SK-N-SH (cell line): ENCODE measurements around the gene MINDY4. TPM values are rescaled to one million over a fixed set of nuclear protein-coding genes. Genes with fewer than 3 reads are reported as not detected.

Experiments used
- CTCF ChIA-PET: fragments of 300-600, 350-600 bp; formaldehyde crosslinking; extraction: SDS; loops from one replicate; lab custom pipeline; 2021; lab: Yijun Ruan, JAX
- POLR2A ChIA-PET: fragments of 350-600 bp; sonication (Branson Sonifier 250); formaldehyde crosslinking; extraction: SDS; loops from one replicate; lab custom pipeline; 2020; ENCODE audit warnings: antibody characterized with exemption, inconsistent platforms; lab: Yijun Ruan, JAX
- DNase-seq: peaks from one replicate; pipeline ENCODE4 v3.0.0; 2012
- H2AFZ ChIP-seq: fragments of 200-600 bp; sonication (generic); 2 replicates; pipeline ENCODE4 v1.8.1; 2016; ENCODE audit warnings: antibody characterized with exemption, mild to moderate bottlenecking, low read depth
- H3F3A ChIP-seq: fragments of 200-600 bp; sonication (generic); replicated peaks from 2 replicates; pipeline ENCODE3; 2016; ENCODE audit warnings: antibody characterized with exemption, mild to moderate bottlenecking; ENCODE audit not compliant: insufficient read depth
- H3K27ac ChIP-seq, 2 experiments: fragments of 200-500 bp in 1 of 2; fragments of 200-600 bp in 1 of 2; sonication (Bioruptor generic) in 1 of 2; sonication (generic), shearing (Covaris generic) in 1 of 2; 2 replicates each; pipeline versions ENCODE4 v1.5.1 to v1.6.1; 2014 to 2016; ENCODE audit warnings: low read depth in 2 of 2, inconsistent platforms in 1 of 2, low read length in 1 of 2, mild to moderate bottlenecking in 1 of 2, mixed read lengths in 1 of 2
- H3K27me3 ChIP-seq: fragments of 200-600 bp; sonication (generic), shearing (Covaris generic); 2 replicates; pipeline ENCODE4 v1.6.1; 2016; ENCODE audit warnings: mixed run types; ENCODE audit not compliant: insufficient read depth
- H3K36me3 ChIP-seq, 2 experiments: fragments of 200-500 bp in 1 of 2; fragments of 200-600 bp in 1 of 2; sonication (Bioruptor generic) in 1 of 2; sonication (generic) in 1 of 2; replicated peaks in 1 of 2; 2 replicates each; pipeline versions ENCODE3 to v1.5.1; 2014 to 2016; ENCODE audit warnings: low read length in 1 of 2, mild to moderate bottlenecking in 1 of 2; ENCODE audit not compliant: insufficient read depth in 2 of 2, control insufficient read depth in 1 of 2
- H3K4me1 ChIP-seq, 2 experiments: fragments of 200-500 bp in 1 of 2; fragments of 200-600 bp in 1 of 2; sonication (Bioruptor generic) in 1 of 2; sonication (generic), shearing (Covaris generic) in 1 of 2; 2 replicates each; pipeline versions ENCODE4 v1.5.1 to v1.6.1; 2014 to 2016; ENCODE audit warnings: low read depth in 1 of 2, low read length in 1 of 2, mixed run types in 1 of 2; ENCODE audit not compliant: insufficient read depth in 2 of 2, control insufficient read depth in 1 of 2
- H3K4me2 ChIP-seq: fragments of 200-600 bp; sonication (generic), shearing (Covaris generic); 2 replicates; pipeline ENCODE4 v1.6.1; 2017; ENCODE audit warnings: mixed run types
- H3K4me3 ChIP-seq, 2 experiments: fragments of 200-500 bp in 1 of 2; fragments of 200-600 bp in 1 of 2; sonication (Bioruptor generic) in 1 of 2; sonication (generic), shearing (Covaris generic) in 1 of 2; 2 replicates each; pipeline versions ENCODE4 v1.5.1 to v1.8.1; 2014 to 2016; ENCODE audit warnings: low read depth in 2 of 2, inconsistent platforms in 1 of 2, low read length in 1 of 2, mild to moderate bottlenecking in 1 of 2, mixed read lengths in 1 of 2, moderate library complexity in 1 of 2
- H3K79me2 ChIP-seq: fragments of 200-600 bp; sonication (generic); 2 replicates; pipeline ENCODE4 v1.8.1; 2017; ENCODE audit warnings: mild to moderate bottlenecking; ENCODE audit not compliant: insufficient read depth
- H3K9ac ChIP-seq: fragments of 200-600 bp; sonication (generic); 2 replicates; pipeline ENCODE4 v1.6.1; 2017; ENCODE audit warnings: mixed run types
- H3K9me2 ChIP-seq: fragments of 200-600 bp; sonication (generic); 2 replicates; pipeline ENCODE4 v1.6.1; 2017; ENCODE audit warnings: mixed run types
- H3K9me3 ChIP-seq: fragments of 200-600 bp; sonication (generic); 2 replicates; pipeline ENCODE4 v1.6.1; 2017; ENCODE audit warnings: mixed run types, mild to moderate bottlenecking, moderate library complexity
- H4K20me1 ChIP-seq: fragments of 200-600 bp; sonication (generic); 2 replicates; pipeline ENCODE4 v1.6.1; 2017; ENCODE audit warnings: mild to moderate bottlenecking, mixed run types; ENCODE audit not compliant: insufficient read depth
- CHD2 ChIP-seq: fragments of 150-350 bp; IDR thresholded peaks from 2 replicates; pipeline ENCODE4 v1.6.1; 2018; ENCODE audit warnings: low read length; ENCODE audit not compliant: partially characterized antibody
- ELF1 ChIP-seq: IDR thresholded peaks from 2 replicates; pipeline ENCODE4 v1.4.0; 2012
- GABPA ChIP-seq: IDR thresholded peaks from 2 replicates; pipeline ENCODE4 v1.4.0; 2012; ENCODE audit warnings: low read depth, mild to moderate bottlenecking
- IRF3 ChIP-seq: fragments of 150-350 bp; IDR thresholded peaks from 2 replicates; pipeline ENCODE4 v1.6.1; 2016; ENCODE audit warnings: mild to moderate bottlenecking, low read depth, low read length
- MXI1 ChIP-seq: IDR thresholded peaks from 2 replicates; pipeline ENCODE4 v1.6.1; 2012; ENCODE audit warnings: mild to moderate bottlenecking, low read depth, low read length, improper control_type of control experiment
- NRF1 ChIP-seq: IDR thresholded peaks from 2 replicates; pipeline ENCODE4 v1.6.1; 2012; ENCODE audit warnings: low read depth, mild to moderate bottlenecking, low read length
- POLR2AphosphoS5 ChIP-seq: IDR thresholded peaks from 2 replicates; pipeline ENCODE4 v1.6.1; 2012; ENCODE audit warnings: low read depth, low read length
- REST ChIP-seq: IDR thresholded peaks from 2 replicates; pipeline ENCODE4 v1.6.1; 2012; ENCODE audit warnings: mild to moderate bottlenecking, low read depth, low read length, moderate library complexity
- RFX5 ChIP-seq: IDR thresholded peaks from 2 replicates; pipeline ENCODE4 v1.6.1; 2012; ENCODE audit warnings: mild to moderate bottlenecking, improper control_type of control experiment, low read length
- RXRA ChIP-seq: IDR thresholded peaks from 2 replicates; pipeline ENCODE4 v1.4.0; 2012; ENCODE audit warnings: low read depth, mild to moderate bottlenecking, borderline replicate concordance
- SIN3A ChIP-seq: IDR thresholded peaks from 2 replicates; pipeline ENCODE4 v1.6.1; 2012; ENCODE audit warnings: low read depth, mild to moderate bottlenecking, low read length, moderate library complexity, borderline replicate concordance
- TCF12 ChIP-seq: IDR thresholded peaks from 2 replicates; pipeline ENCODE4 v1.4.0; 2012
- YY1 ChIP-seq: IDR thresholded peaks from 2 replicates; pipeline ENCODE4 v1.4.0; 2012; ENCODE audit warnings: low read depth, mild to moderate bottlenecking
- WGBS: methylation state at CpG from one replicate; pipeline ENCODE4 v1.1.6; 2017; ENCODE audit warnings: low lambda C conversion rate; 5-methylcytosine and 5-hydroxymethylcytosine counted together
- polyA plus RNA-seq, 3 experiments: library from polyadenylated mRNA; depleted of rRNA; stranded (reverse); fragments of >200 nt; gene quantifications; 2 replicates each; pipeline ENCODE4 v1.2.3, GENCODE V29; 2012
- TF ChIP-seq, protein P1 (sequence below): IDR thresholded peaks from 2 replicates; pipeline ENCODE4 v1.4.0; 2012; ENCODE audit warnings: low read depth, borderline replicate concordance
- TF ChIP-seq, protein P2 (sequence below): IDR thresholded peaks from 2 replicates; pipeline ENCODE4 v1.4.0; 2012; ENCODE audit warnings: low read depth, borderline replicate concordance

Gene MINDY4
- polyA plus RNA-seq, 1 of the 3 experiments (the other 2 are of a cell fraction): 1.8 TPM

GRCh38 chr7:30745261-30745941 is 25.8 kb upstream of the MINDY4 start:
- H3K79me2 ChIP-seq: no peaks in the 10 kb centered on the region
- ChIA-PET POLR2A (interaction anchor here (1.2 kb wide), 1 partner anchor 11 kb away, joined by 6 read pairs; no protein-coding TSS in a partner anchor), CTCF (interaction anchor here (0.8 to 3.1 kb wide), 14 partner anchors 9 to 470 kb away, joined by 3 to 14 read pairs (median 6); partner anchors contain the start of genes ADCYAP1R1 and CRHR2)
- no peak overlapping the region for H3K9ac ChIP-seq
- WGBS: 39% methylated on average over 6 of the region's 6 CpGs
- H3K4me3 ChIP-seq: no peak overlapping the region
- H3K4me2 ChIP-seq: no peak overlapping the region
- no peak for TF ChIP-seq POLR2AphosphoS5
- no peak for TF ChIP-seq NRF1
- TF ChIP-seq, protein P1, sequence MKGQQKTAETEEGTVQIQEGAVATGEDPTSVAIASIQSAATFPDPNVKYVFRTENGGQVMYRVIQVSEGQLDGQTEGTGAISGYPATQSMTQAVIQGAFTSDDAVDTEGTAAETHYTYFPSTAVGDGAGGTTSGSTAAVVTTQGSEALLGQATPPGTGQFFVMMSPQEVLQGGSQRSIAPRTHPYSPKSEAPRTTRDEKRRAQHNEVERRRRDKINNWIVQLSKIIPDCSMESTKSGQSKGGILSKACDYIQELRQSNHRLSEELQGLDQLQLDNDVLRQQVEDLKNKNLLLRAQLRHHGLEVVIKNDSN: no peak
- no peak for TF ChIP-seq YY1
- TF ChIP-seq IRF3: no peak
- no peak for TF ChIP-seq TCF12
- TF ChIP-seq REST: no peak
- no peaks in the 10 kb centered on the region for H3K9me2 ChIP-seq
- H3F3A ChIP-seq: no peaks in the 10 kb centered on the region
- no peaks in the 10 kb centered on the region for H3K36me3 ChIP-seq
- no peak overlapping the region for H2AFZ ChIP-seq
- H3K4me1 ChIP-seq: no peaks in the 10 kb centered on the region; a peak in 1 of 4 replicates
- DNase-seq: no peak
- H3K27me3 ChIP-seq: peaks cover 22% of the 10 kb centered on the region; the same call in 1 of the 2 replicates
- H3K9me3 ChIP-seq: no peaks in the 10 kb centered on the region
- H3K27ac ChIP-seq: no peak overlapping the region
- no peaks in the 10 kb centered on the region for H4K20me1 ChIP-seq

- Histone ChIP-seq H2AFZ (no peak overlapping the region), H3K27me3 (peaks cover 24% of the 10 kb centered on the region), H3K79me2 (no peaks in the 10 kb centered on the region), H3F3A (no peaks in the 10 kb centered on the region), H3K9ac (no peak overlapping the region), H3K9me3 (no peaks in the 10 kb centered on the region), H3K4me3 (no peak overlapping the region), H3K4me2 (no peak overlapping the region), H3K36me3 (no peaks in the 10 kb centered on the region), H3K4me1 (peaks cover 0 to 9% of the 10 kb centered on the region in 2 experiments; a peak in 1 of 4 replicates), H3K27ac (no peak overlapping the region), H3K9me2 (no peaks in the 10 kb centered on the region), H4K20me1 (no peaks in the 10 kb centered on the region)
- DNase-seq: no peak
- TF ChIP-seq RFX5 (no peak), MXI1 (no peak), POLR2AphosphoS5 (no peak), CHD2 (no peak), RXRA (no peak), YY1 (no peak), GABPA (no peak), ELF1 (no peak), SIN3A (no peak)
- TF ChIP-seq, protein P2, sequence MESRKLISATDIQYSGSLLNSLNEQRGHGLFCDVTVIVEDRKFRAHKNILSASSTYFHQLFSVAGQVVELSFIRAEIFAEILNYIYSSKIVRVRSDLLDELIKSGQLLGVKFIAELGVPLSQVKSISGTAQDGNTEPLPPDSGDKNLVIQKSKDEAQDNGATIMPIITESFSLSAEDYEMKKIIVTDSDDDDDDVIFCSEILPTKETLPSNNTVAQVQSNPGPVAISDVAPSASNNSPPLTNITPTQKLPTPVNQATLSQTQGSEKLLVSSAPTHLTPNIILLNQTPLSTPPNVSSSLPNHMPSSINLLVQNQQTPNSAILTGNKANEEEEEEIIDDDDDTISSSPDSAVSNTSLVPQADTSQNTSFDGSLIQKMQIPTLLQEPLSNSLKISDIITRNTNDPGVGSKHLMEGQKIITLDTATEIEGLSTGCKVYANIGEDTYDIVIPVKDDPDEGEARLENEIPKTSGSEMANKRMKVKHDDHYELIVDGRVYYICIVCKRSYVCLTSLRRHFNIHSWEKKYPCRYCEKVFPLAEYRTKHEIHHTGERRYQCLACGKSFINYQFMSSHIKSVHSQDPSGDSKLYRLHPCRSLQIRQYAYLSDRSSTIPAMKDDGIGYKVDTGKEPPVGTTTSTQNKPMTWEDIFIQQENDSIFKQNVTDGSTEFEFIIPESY: no peak
- ChIA-PET CTCF (interaction anchor here (0.5 to 6.1 kb wide), 3 partner anchors 10 to 189 kb away, joined by 3 to 64 read pairs (median 3); no protein-coding TSS in a partner anchor), POLR2A (no interaction called here)
- WGBS: 57% methylated on average over 2 of the region's 2 CpGs
These were observed 21.2 kb upstream of the MINDY4 start for GRCh38 chr7:30750010-30750409.
